ENCODE data around the gene ESPL1. TPM values are rescaled to one million over a fixed set of nuclear protein-coding genes. Genes with fewer than 3 reads are reported as not detected.
A peak's percentile ranks its signal among the peaks of the same experiment; 100 is the strongest.

The ESPL1 gene
- total and polyA plus RNA-seq, 4 donors, result 2.8 to 19.3 (median 3.7) TPM

- peaks cover 0 to 4% (median 2%) of the 10 kb centered on the region in 4 donors for H3K4me1 ChIP-seq (ENCODE audit: control insufficient read depth in 4 of 4, insufficient read depth in 4 of 4, low read length in 3 of 4)
- H3K4me3 ChIP-seq (ENCODE audit: low read depth in 1 of 3, low read length in 3 of 3), result peak overlapping the region in 1 of 3 donors; percentile 49
- H3K9me3 ChIP-seq (ENCODE audit: control insufficient read depth in 4 of 4, low read length in 3 of 4), result no peaks in the 10 kb centered on the region
- TF ChIP-seq CTCF (IDR thresholded peaks at IDR 0.05; ENCODE audit: low read depth, low read length, missing input control) (no peak), RAD21 (IDR thresholded peaks at IDR 0.05) (no peak), HNF4A (conservative IDR thresholded peaks at IDR 0.05) (no peak), ATF3 (IDR thresholded peaks at IDR 0.05) (no peak), MAX (IDR thresholded peaks at IDR 0.05) (no peak), YY1 (IDR thresholded peaks at IDR 0.05) (no peak), REST (IDR thresholded peaks at IDR 0.05) (no peak), FOXA2 (IDR thresholded peaks at IDR 0.05) (no peak), FOXA1 (IDR thresholded peaks at IDR 0.05) (no peak), EGR1 (IDR thresholded peaks at IDR 0.05; ENCODE audit: low read depth in 2 of 2) (no peak), TAF1 (conservative IDR thresholded peaks at IDR 0.05) (no peak), RXRA (IDR thresholded peaks at IDR 0.05) (no peak), GABPA (IDR thresholded peaks at IDR 0.05 in 1 of 2, conservative IDR thresholded peaks at IDR 0.05 in 1 of 2) (no peak), SP1 (IDR thresholded peaks at IDR 0.05) (no peak), ZBTB33 (IDR thresholded peaks at IDR 0.05) (no peak), NR2F2 (IDR thresholded peaks at IDR 0.05) (no peak), JUND (IDR thresholded peaks at IDR 0.05) (no peak)
- no peak overlapping the region for H3K27ac ChIP-seq (ENCODE audit: low read depth in 1 of 2, low read length in 2 of 2)
- no peak for DNase-seq (ENCODE audit: low spot score)
- H3K9ac ChIP-seq (ENCODE audit: low read depth in 1 of 2, low read length in 2 of 2), result no peak overlapping the region
- H3K36me3 ChIP-seq (ENCODE audit: control insufficient read depth in 4 of 4, insufficient read depth in 3 of 4, low read depth in 1 of 4, low read length in 3 of 4), result no peaks in the 10 kb centered on the region
- 28% methylated on average over 11 of the region's 11 CpGs for WGBS
- peaks cover 0 to 15% (median 0%) of the 10 kb centered on the region in 4 donors for H3K27me3 ChIP-seq (ENCODE audit: control insufficient read depth in 4 of 4, insufficient read depth in 4 of 4, low read length in 3 of 4)
Measured at GRCh38 chr12:53232646-53233461, 35.2 kb upstream of the ESPL1 start.
